ENCODE measurements around the gene NINJ2.
A peak's percentile ranks its signal among the peaks of the same experiment; 100 is the strongest.
"Not testable (repeated sequence)": the region's sequence is repeated elsewhere in the genome, so short reads cannot be mapped to it uniquely, and the experiment has no call there.

NINJ2 gene

GRCh38 chr12:639988-640387, 23.3 kb downstream of the NINJ2 start:
- DNase-seq: no peak

DNA sequence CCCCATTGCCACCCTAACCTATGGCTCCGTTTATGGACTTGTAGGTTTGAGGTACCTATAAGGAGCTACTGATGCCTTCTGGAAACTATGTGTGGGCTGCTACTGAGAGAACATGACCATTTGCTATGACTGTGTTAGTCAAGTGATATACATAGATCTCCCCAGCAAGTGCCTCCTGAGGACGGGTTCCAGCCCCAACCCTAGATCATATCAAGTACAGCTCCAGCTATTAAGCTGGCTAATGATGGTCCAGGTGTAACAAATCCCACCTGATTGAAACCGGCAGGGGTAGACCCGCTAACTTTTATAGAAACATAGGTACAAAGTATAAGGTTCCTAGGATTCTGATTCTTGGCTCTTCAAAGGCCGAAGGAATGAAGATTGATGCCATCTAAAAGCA, 23.7 kb downstream of the NINJ2 start:
- DNase-seq: no peak

DNA sequence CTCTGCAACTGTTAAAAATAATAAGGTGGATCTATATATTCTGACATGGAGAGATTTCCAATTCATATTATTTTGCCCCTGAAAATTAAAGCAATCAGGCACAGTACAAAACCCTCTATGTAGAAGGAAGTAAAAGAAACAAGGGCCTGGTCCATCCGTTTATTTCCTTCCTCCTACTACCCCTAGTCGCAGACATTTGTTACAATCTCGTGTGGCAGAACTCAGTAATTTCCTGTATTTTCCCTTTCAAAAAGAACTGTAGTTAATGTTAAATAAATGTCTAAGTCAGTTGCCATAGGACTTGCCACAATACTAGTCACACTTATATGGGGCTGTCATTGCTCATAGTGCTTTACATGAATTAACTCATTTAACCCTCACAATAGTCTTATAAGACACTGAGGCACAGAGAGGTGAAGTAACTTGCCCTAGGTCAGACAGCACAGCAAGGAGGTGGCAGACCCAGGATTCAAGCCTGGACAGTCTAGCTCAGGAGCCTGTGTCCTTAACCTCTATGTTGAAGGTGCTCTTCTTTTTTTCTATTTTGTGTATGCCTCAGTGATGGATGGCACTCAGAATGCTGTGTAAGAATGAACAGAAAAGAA, 24.2 kb downstream of the NINJ2 start:
- peak; percentile 55 to 65 for DNase-seq

GRCh38 chr12:636632-637031, 26.6 kb downstream of the NINJ2 start:
- peak in 1 of 2 experiments; percentile 33 for DNase-seq

GRCh38 chr12:633731-634130, 29.5 kb downstream of the NINJ2 start:
- no peak for DNase-seq

DNA sequence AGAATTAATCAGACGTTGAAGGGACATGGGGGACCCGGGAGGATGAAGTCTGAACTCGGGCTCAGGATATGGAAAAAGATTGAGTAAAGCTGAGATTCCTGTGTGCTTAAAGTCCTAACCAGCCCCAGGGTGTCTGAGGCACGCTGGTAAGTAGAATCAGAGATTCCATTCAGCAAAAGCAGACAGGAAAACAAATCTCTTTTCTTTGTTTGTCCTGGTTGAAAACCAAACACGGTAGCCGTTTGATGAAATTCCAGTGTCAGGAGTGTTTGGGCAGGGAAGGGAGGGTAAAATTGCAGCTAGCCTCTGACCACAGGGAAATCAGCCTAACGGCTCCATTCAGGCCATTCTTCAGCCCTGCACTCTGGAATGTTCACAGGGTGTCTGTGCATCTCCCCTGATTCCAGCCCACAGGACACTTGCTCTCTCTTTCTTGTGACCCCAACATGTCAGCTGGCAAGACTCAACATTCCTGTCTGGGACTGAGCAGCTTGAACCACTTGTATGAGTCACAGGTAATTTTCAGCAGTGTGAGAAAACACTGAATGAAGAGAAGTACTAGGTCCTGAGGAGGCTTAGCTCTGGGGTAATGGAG, 31.0 kb downstream of the NINJ2 start:
- DNase-seq: no peak

DNA sequence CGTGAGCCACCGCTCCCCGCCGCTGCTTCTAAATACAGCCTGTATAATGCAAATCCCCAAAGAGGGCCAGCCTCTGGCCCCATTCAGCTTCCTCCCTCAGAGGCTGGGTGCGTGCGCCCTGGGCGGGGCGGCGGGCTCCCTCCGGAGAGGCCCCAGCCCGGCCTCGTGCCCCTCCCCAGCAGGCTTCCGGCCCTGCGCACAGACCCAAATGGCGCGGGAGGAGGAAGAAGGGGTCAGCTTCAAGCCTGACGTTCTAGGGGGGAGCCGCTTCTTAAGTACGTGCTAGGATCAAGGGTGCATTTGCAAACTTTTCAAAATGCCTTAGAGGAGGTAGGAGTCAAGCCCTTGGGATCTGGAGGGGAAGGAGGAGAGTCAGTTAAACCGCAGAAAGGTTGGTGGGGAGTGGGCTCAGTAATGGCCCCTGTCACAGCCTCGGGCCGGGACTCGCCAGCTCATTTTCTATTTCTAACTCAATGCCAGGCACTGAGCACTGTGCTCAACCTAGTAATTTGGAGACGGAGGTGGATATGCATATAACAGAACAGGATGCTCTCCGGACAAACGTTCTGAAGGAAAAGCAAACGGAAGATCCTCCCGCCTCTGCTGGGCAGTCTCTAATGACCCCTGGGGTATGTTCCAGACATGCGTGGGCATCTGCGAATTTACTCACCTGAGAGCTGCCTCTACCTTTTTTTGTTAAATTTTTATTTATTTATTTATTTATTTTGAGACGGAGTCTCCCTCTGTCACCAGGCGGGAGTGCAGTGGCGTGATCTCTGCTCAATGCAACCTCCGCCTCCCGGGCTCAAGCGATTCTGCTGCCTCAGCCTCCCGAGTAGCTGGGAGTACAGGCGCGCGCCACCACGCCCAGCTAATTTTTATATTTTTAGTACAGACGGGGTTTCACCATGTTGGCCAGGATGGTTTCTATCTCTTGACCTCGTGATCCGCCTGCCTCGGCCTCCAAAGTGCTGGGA, 32.3 kb downstream of the NINJ2 start:
- DNase-seq: peak; percentile 54 to 63

DNA sequence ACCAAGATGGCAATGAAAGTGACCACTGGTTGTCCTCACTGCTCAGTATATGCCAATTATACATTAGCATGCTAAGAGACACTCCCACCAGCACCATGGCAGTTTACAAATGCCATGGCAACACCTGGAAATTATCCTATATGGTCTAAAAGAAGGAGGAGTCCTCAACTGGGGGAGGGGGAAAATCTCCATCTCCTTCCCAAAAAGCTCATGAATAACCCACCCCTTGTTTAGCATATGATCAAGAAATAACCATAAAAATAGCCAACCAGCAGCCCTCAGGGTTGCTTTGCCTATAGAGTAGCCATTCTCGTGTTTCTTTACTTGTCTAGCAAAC, 34.5 kb downstream of the NINJ2 start:
- not testable (repeated sequence) for DNase-seq

DNA sequence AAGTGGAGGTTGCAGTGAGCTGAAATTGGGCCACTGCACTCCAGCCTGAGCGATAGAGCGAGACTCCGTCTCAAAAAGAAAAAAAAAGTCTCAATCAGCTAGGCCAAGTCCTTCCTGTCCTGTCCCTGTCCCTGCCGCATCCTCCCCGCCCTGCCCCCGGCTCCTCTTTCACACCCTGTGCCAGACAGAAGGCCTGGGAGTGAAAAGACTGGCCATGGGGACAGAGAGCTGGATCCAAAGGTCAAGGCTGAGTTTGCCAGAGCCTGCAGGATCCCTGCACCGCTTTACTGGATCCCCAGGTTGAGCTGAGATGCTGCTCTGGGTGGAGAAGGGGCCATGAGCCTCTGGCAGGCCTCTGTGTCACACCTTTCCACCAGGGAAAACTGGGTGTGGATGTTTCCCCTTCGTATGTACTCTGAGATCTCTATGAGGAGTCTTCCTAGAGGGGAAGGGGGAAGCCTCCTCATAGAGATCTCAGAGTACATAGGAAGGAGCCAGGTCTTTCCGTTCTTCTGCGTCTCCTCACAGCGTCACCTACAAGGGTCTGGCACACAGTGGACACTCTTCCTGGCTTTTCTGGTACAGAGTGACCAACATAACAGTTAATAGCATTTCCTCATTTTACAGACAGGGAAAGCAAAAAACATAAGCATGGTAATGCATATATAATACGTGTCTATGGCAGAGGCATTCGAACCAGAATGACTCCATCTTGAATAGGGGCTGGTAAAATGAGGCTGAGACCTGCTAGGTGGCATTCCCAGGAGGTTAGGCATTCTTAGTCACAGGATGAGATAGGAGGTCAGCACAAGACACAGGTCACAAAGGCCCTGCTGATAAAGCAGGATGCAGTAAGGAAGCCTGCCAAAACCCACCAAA, 35.1 kb downstream of the NINJ2 start:
- no peak for DNase-seq

GRCh38 chr12:627285-627684, 36.0 kb downstream of the NINJ2 start:
- DNase-seq: no peak

DNA sequence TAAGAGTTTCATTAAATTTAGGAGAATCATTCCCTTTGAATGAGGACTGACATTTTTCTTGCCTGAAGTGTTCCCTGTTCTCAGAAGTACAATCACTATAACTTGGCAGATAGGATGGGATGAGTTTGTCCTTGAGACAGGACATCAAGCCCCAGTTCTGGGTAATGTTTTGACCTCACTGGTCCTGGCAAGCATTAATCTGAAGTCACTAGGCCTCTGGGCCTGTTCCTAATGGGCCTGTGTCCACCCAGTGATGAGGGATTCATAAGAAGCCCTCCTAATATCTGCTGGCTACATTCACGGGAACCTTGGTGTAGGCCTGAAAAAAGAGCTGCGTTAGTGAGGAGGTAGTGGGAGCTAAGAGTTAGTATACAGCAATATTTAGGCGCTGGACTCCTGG, 37.2 kb downstream of the NINJ2 start:
- no peak for DNase-seq

DNA sequence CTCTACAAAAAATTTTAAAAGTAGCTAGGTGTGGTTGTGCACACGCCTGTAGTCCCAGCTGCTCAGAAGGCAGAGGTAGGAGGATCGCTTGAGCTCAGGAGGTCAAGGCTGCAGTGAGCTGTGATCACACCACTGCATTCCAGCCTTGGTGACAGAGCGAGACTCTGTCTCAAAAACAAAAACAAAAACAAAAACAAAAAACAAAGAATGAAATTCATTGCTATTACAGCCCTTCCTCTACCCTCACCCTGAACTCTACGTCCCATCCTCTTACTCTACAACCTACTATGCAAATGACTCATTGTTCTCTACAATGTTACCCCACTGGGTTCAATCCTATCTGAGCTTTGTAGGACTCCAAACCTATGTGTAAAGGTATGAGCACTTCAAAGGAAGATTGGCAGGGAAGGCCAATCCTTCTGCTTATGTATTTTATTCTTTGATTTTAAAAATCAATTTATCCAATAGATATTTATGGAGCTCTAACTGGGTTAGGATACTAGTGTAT, 39.3 kb downstream of the NINJ2 start:
- no peak for DNase-seq

DNA sequence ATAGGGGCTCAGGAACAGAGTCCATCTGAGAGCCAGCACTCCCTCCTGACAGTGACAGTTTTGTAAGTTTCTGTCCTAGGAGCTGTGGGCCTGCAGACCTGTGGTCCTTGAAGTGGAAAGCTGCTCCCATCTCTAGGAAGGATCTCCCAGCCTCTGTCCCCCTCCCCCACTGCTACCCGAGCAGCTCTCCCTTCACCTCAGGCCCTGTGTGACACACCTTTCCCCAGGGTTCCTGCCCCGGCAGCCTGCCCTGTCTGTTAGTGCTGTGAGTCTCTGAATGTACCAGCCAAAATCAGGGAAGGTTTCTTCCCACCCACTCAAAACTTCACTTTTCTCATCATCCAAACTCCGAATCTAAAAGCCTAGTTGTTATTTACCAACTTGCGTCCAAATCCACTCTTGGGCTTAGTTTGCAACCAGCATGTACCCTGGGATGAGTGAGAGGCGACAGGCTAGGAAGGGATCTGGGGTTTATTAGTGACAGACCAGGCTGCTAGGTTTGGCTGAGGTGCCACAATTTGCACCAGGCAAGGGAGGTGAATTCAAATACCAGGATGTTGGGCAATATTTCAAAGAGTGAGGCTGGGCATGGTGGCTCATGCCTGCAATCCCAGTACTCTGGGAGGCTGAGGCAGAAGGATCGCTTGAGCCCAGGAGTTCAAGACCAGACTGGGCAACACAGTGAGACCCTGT, 39.9 kb downstream of the NINJ2 start:
- DNase-seq: peak in 1 of 2 experiments; percentile 9

- peak; percentile 68 to 78 for DNase-seq
Observed at GRCh38 chr12:622416-622815, 40.8 kb downstream of the NINJ2 start.

DNA sequence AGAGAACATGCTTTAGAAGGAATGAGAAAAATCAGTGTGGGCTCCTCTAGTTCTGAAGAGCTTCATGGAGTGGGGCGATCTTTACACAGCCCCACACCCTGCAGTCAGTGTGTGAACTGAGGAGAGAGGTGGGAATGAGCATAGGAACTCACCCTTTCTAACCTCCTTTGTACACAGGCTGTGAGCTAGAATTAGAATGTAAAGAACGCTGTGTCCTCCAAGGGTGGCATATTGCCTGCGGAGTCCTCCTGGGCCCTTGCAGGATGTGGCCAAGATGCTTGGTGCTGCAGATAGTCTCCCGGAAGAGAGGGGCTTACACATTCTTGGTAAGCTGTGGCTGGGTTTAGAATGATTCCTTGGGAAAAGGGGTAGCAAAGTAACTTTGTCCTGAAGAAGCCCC, 43.9 kb downstream of the NINJ2 start:
- DNase-seq: no peak

DNA sequence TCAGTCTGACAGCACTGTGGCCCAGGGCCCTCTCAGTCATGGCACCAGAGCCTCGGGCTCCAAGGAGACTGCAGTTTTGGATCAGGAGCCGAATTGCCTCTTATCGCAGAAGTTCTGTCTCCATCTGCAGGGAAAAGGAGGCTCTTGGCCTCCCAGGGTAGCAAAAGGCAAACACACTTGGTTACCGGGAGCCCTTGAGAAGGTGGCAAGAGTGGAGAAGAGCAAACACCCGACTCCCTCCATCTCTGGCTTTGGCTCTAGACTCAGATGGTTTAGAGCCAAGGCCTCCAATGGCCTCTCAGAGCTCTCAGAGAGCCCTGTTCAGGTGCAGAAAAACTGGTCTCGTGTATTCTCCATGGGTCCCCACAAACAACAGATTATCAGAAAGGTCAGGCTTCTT, 44.6 kb downstream of the NINJ2 start:
- no peak for DNase-seq

DNA sequence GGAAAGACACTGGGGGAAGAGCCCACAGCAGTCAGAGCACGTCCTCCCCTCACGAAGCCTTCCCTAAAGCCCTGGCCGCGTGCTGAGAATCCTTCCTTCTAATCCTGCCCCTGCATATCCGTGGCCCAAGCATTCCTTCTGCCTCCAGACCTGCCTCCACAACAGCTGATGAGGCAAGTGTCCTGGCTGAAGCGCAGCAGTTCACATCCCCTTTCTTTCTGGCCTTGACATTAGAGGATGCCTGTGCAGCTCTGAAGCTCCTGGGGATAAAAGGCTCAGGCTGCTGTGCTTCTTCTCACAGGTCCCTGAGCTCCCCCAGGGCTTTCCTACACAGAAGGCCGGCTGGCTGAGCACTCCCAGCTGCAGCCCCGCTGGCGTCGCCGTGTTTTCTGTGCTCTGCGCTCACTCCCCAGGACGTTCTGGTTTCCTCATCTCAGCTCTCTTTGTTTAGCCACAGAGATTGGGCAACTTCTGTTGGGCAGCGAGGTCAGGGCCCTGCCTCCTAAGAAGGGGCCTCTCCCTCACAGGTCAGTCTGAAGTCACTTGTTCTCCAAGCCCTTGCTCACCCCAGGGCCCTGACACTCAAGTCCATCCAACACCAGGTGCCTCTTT, 45.8 kb downstream of the NINJ2 start:
- DNase-seq: peak; percentile 95 to 96

GRCh38 chr12:615620-616019, 47.6 kb downstream of the NINJ2 start:
- no peak for DNase-seq

GRCh38 chr12:614411-614970, 48.8 kb downstream of the NINJ2 start:
- no peak for DNase-seq

DNA sequence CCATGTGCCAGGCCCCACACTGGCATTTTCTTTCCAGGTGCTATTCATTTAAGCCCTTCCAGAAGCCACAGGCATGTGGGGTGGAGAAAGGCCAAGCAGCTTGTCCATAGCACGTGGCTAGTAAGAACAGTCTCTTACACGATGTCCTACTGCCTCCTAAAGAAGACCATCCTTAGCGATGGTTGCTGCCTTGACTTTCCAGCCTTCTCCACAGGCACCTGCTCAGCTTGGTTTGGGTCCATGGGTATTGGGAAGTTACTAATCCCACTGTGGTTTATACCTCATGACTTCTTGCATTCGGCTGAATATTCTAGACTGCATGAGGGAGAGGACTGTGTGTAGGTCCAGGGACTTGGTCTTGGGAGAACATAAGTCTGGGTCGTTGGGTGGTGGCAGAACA, 49.2 kb downstream of the NINJ2 start:
- no peak for DNase-seq

DNA sequence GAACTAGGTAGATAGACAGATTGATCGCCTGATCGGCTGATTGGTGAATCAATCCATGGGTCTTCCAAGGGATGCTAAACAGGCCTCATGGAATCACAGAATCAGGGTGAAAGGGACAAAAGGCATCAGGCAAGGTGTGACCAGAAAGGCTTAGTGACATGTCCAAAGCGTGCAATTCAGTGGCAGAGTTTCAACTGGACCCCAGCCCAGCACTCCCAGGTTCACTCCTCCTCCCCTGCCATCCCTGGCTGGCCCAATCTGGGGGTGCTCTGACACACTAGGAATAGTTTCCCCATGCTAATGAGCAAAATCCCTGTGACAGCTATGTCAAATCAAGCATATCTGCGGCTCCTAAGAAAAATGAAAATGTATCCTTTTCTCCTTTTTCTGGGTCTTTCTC, 50.4 kb downstream of the NINJ2 start:
- no peak for DNase-seq

Measured in AML-193 (cell line).